ENCODE results near the gene ADORA1.

Gene ADORA1

GRCh38 chr1:203116091-203116820 lies 11.3 kb upstream of the ADORA1 start:
- H3K27me3 ChIP-seq (ENCODE audit: control insufficient read depth, insufficient read depth, low read length) = peaks cover 33% of the 10 kb centered on the region
- no peaks in the 10 kb centered on the region for H3K36me3 ChIP-seq (ENCODE audit: control insufficient read depth, insufficient read depth, low read length)
- no peaks in the 10 kb centered on the region for H3K4me1 ChIP-seq (ENCODE audit: control insufficient read depth, insufficient read depth, low read length)
- H3K4me3 ChIP-seq (ENCODE audit: low read depth, low read length) = no peak overlapping the region
- H3K9me3 ChIP-seq (ENCODE audit: control insufficient read depth, insufficient read depth, low read length) = no peaks in the 10 kb centered on the region
- H3K9ac ChIP-seq (ENCODE audit: low read depth, low read length) = no peak overlapping the region

- Histone ChIP-seq H3K9me3 (ENCODE audit: control insufficient read depth, insufficient read depth, low read length) (no peaks in the 10 kb centered on the region), H3K27me3 (ENCODE audit: control insufficient read depth, insufficient read depth, low read length) (peaks cover 33% of the 10 kb centered on the region), H3K9ac (ENCODE audit: low read depth, low read length) (peak overlapping the region; percentile 51), H3K4me3 (ENCODE audit: low read depth, low read length) (peak overlapping the region; percentile 50), H3K36me3 (ENCODE audit: control insufficient read depth, insufficient read depth, low read length) (no peaks in the 10 kb centered on the region), H3K4me1 (ENCODE audit: control insufficient read depth, insufficient read depth, low read length) (no peaks in the 10 kb centered on the region)
These were observed 9.6 kb upstream of the ADORA1 start for GRCh38 chr1:203117611-203118575.

- no peaks in the 10 kb centered on the region for H3K9me3 ChIP-seq (ENCODE audit: control insufficient read depth, insufficient read depth, low read length)
- H3K36me3 ChIP-seq (ENCODE audit: control insufficient read depth, insufficient read depth, low read length) = no peaks in the 10 kb centered on the region
- H3K9ac ChIP-seq (ENCODE audit: low read depth, low read length) = no peak overlapping the region
- H3K4me3 ChIP-seq (ENCODE audit: low read depth, low read length) = no peak overlapping the region
- H3K27me3 ChIP-seq (ENCODE audit: control insufficient read depth, insufficient read depth, low read length) = peaks cover 42% of the 10 kb centered on the region
- H3K4me1 ChIP-seq (ENCODE audit: control insufficient read depth, insufficient read depth, low read length) = peaks cover 4% of the 10 kb centered on the region
These were observed 7.0 kb upstream of the ADORA1 start for GRCh38 chr1:203120325-203121153.

- no peak overlapping the region for H3K9ac ChIP-seq (ENCODE audit: low read depth, low read length)
- no peaks in the 10 kb centered on the region for H3K9me3 ChIP-seq (ENCODE audit: control insufficient read depth, insufficient read depth, low read length)
- no peaks in the 10 kb centered on the region for H3K36me3 ChIP-seq (ENCODE audit: control insufficient read depth, insufficient read depth, low read length)
- H3K4me1 ChIP-seq (ENCODE audit: control insufficient read depth, insufficient read depth, low read length) = peaks cover 8% of the 10 kb centered on the region
- H3K4me3 ChIP-seq (ENCODE audit: low read depth, low read length) = no peak overlapping the region
- H3K27me3 ChIP-seq (ENCODE audit: control insufficient read depth, insufficient read depth, low read length) = peaks cover 41% of the 10 kb centered on the region
These were observed 6.1 kb upstream of the ADORA1 start for GRCh38 chr1:203121186-203122015.

- Histone ChIP-seq H3K9ac (ENCODE audit: low read depth, low read length) (no peak overlapping the region), H3K27me3 (ENCODE audit: control insufficient read depth, insufficient read depth, low read length) (peaks cover 42% of the 10 kb centered on the region), H3K36me3 (ENCODE audit: control insufficient read depth, insufficient read depth, low read length) (no peaks in the 10 kb centered on the region), H3K4me1 (ENCODE audit: control insufficient read depth, insufficient read depth, low read length) (peaks cover 16% of the 10 kb centered on the region), H3K4me3 (ENCODE audit: low read depth, low read length) (no peak overlapping the region), H3K9me3 (ENCODE audit: control insufficient read depth, insufficient read depth, low read length) (no peaks in the 10 kb centered on the region)
These were observed 5.4 kb upstream of the ADORA1 start for GRCh38 chr1:203122159-203122558.

- Histone ChIP-seq H3K4me3 (ENCODE audit: low read depth, low read length) (no peak overlapping the region), H3K36me3 (ENCODE audit: control insufficient read depth, insufficient read depth, low read length) (no peaks in the 10 kb centered on the region), H3K9ac (ENCODE audit: low read depth, low read length) (no peak overlapping the region), H3K4me1 (ENCODE audit: control insufficient read depth, insufficient read depth, low read length) (peaks cover 18% of the 10 kb centered on the region), H3K9me3 (ENCODE audit: control insufficient read depth, insufficient read depth, low read length) (no peaks in the 10 kb centered on the region), H3K27me3 (ENCODE audit: control insufficient read depth, insufficient read depth, low read length) (peaks cover 44% of the 10 kb centered on the region)
These were observed 3.5 kb upstream of the ADORA1 start for GRCh38 chr1:203124011-203124410.

- Histone ChIP-seq H3K4me3 (ENCODE audit: low read depth, low read length) (no peak overlapping the region), H3K36me3 (ENCODE audit: control insufficient read depth, insufficient read depth, low read length) (no peaks in the 10 kb centered on the region), H3K27me3 (ENCODE audit: control insufficient read depth, insufficient read depth, low read length) (peaks cover 51% of the 10 kb centered on the region), H3K9ac (ENCODE audit: low read depth, low read length) (peak overlapping the region; percentile 14), H3K9me3 (ENCODE audit: control insufficient read depth, insufficient read depth, low read length) (no peaks in the 10 kb centered on the region), H3K4me1 (ENCODE audit: control insufficient read depth, insufficient read depth, low read length) (peaks cover 18% of the 10 kb centered on the region)
These were observed 2.8 kb upstream of the ADORA1 start for GRCh38 chr1:203124546-203125317.

- Histone ChIP-seq H3K4me1 (ENCODE audit: control insufficient read depth, insufficient read depth, low read length) (peaks cover 18% of the 10 kb centered on the region), H3K27me3 (ENCODE audit: control insufficient read depth, insufficient read depth, low read length) (peaks cover 52% of the 10 kb centered on the region)
These were observed 1.2 kb upstream of the ADORA1 start for GRCh38 chr1:203126151-203126865.

GRCh38 chr1:203126866-203127665 lies 460 bp upstream of the ADORA1 start:
- no peaks in the 10 kb centered on the region for H3K36me3 ChIP-seq (ENCODE audit: control insufficient read depth, insufficient read depth, low read length)
- H3K9ac ChIP-seq (ENCODE audit: low read depth, low read length) = no peak overlapping the region
- H3K27me3 ChIP-seq (ENCODE audit: control insufficient read depth, insufficient read depth, low read length) = peaks cover 52% of the 10 kb centered on the region

More at GRCh38 chr1:203126151-203126865, 1.2 kb upstream of the ADORA1 start:
- Histone ChIP-seq H3K9ac (ENCODE audit: low read depth, low read length) (no peak overlapping the region), H3K36me3 (ENCODE audit: control insufficient read depth, insufficient read depth, low read length) (no peaks in the 10 kb centered on the region), H3K9me3 (ENCODE audit: control insufficient read depth, insufficient read depth, low read length) (no peaks in the 10 kb centered on the region), H3K4me3 (ENCODE audit: low read depth, low read length) (peak overlapping the region; percentile 82)

More at GRCh38 chr1:203126866-203127665, 460 bp upstream of the ADORA1 start:
- H3K4me3 ChIP-seq (ENCODE audit: low read depth, low read length) = peak overlapping the region; percentile 82
- H3K4me1 ChIP-seq (ENCODE audit: control insufficient read depth, insufficient read depth, low read length) = peaks cover 18% of the 10 kb centered on the region
- no peaks in the 10 kb centered on the region for H3K9me3 ChIP-seq (ENCODE audit: control insufficient read depth, insufficient read depth, low read length)
